Lung (tissue), 12 donors: ENCODE results near the gene ACVR2B. TPM values are rescaled to one million over a fixed set of nuclear protein-coding genes. Genes with fewer than 3 reads are reported as not detected.

ENCODE experiments used
- ATAC-seq: fragments of 200-7000 bp; cut with Tn5 transposase; one replicate; pipeline ENCODE4 v1.9.1; 2020; ENCODE audit warnings: moderate number of reproducible peaks; ENCODE audit not compliant: insufficient read depth, low FRiP score
- DNase-seq, 3 donors: peaks; one replicate each; pipeline ENCODE4 v3.0.0-alpha.2; 2013 to 2017
- H3K27ac ChIP-seq, 2 donors: one replicate each; pipeline ENCODE4 v1.5.1; 2013; ENCODE audit warnings: mild to moderate bottlenecking in 2 of 2, moderate library complexity in 2 of 2, control low read depth in 1 of 2, inconsistent platforms in 1 of 2, low read depth in 1 of 2, low read length in 1 of 2
- H3K27me3 ChIP-seq, 3 donors: one replicate each; pipeline ENCODE4 v1.5.1; 2013; ENCODE audit warnings: low read length in 2 of 3; ENCODE audit not compliant: control insufficient read depth in 3 of 3, insufficient read depth in 3 of 3
- H3K36me3 ChIP-seq, 4 donors: one replicate each; pipeline ENCODE4 v1.5.1; 2013; ENCODE audit warnings: low read length in 4 of 4, mild to moderate bottlenecking in 1 of 4, moderate library complexity in 1 of 4; ENCODE audit not compliant: control insufficient read depth in 4 of 4, insufficient read depth in 4 of 4
- H3K4me1 ChIP-seq, 5 donors: one replicate each; pipeline ENCODE4 v1.5.1; 2013; ENCODE audit warnings: low read length in 5 of 5, mild to moderate bottlenecking in 2 of 5, moderate library complexity in 1 of 5; ENCODE audit not compliant: control insufficient read depth in 5 of 5, insufficient read depth in 5 of 5
- H3K4me3 ChIP-seq: one replicate; pipeline ENCODE4 v1.5.1; 2013; ENCODE audit warnings: mild to moderate bottlenecking, control low read depth, moderate library complexity
- H3K9ac ChIP-seq, 2 donors: one replicate each; pipeline ENCODE4 v1.5.1; 2013; ENCODE audit warnings: low read length in 2 of 2, control low read depth in 1 of 2; ENCODE audit not compliant: insufficient read depth in 1 of 2
- H3K9me3 ChIP-seq, 4 donors: one replicate each; pipeline ENCODE4 v1.5.1; 2013; ENCODE audit warnings: low read length in 3 of 4, mild to moderate bottlenecking in 1 of 4, moderate library complexity in 1 of 4; ENCODE audit not compliant: control insufficient read depth in 4 of 4, insufficient read depth in 3 of 4
- CTCF ChIP-seq: IDR thresholded peaks from 2 replicates; pipeline ENCODE4 v1.5.1; 2012; ENCODE audit warnings: mild to moderate bottlenecking; ENCODE audit errors: control extremely low read depth, extremely low read depth
- WGBS, 2 donors: extraction: QIAGEN DNeasy Blood & Tissue Kit; methylation state at CpG; one replicate each; pipeline ENCODE4 v1.1.7; 2013; 5-methylcytosine and 5-hydroxymethylcytosine counted together
- polyA plus RNA-seq, 2 donors: library from polyadenylated mRNA; stranded (reverse); fragments of 200-250 nt; gene quantifications; one replicate each; pipeline ENCODE4 v1.2.1, GENCODE V29; 2013
- total RNA-seq, 2 donors: library from RNA; depleted of rRNA in 1 of 2; stranded (reverse); fragments of >200 nt in 1 of 2; gene quantifications; one replicate each; pipeline ENCODE4 v1.2.1, GENCODE V29; 2014 to 2021
- donor health status: control.
- donor health status: control.
- donor health status: Bipolar disorder and iron deficiency.
- donor health status: healthy.
- donor health status: DM: yes; HTN: yes; CAD: no.

ACVR2B gene
- total and polyA plus RNA-seq, 4 donors = 0.80 to 16.0 (median 3.5) TPM

- Histone ChIP-seq H3K9me3 (no peaks in the 10 kb centered on the region), H3K9ac (no peak overlapping the region), H3K4me3 (no peak overlapping the region), H3K4me1 (peaks cover 5 to 50% (median 19%) of the 10 kb centered on the region in 5 donors), H3K36me3 (no peaks in the 10 kb centered on the region), H3K27me3 (no peaks in the 10 kb centered on the region), H3K27ac (peak overlapping the region in 1 of 2 donors; percentile 5)
- ATAC-seq = no peak
- no peak for TF ChIP-seq CTCF
- WGBS, 2 donors = 76 to 83% methylated on average over 9 of the region's 9 CpGs
- no peak for DNase-seq
Measured at GRCh38 chr3:38457111-38458003, 3.7 kb downstream of the ACVR2B start.

GRCh38 chr3:38458796-38459498, 5.3 kb downstream of the ACVR2B start:
- Histone ChIP-seq H3K27me3 (no peaks in the 10 kb centered on the region), H3K9me3 (no peaks in the 10 kb centered on the region), H3K9ac (no peak overlapping the region), H3K27ac (peak overlapping the region in 1 of 2 donors; percentile 78), H3K4me1 (peaks cover 5 to 44% (median 19%) of the 10 kb centered on the region in 5 donors), H3K4me3 (no peak overlapping the region), H3K36me3 (no peaks in the 10 kb centered on the region)
- DNase-seq = peak; percentile 22 to 61 (median 47)
- 51 to 73% methylated on average over 13 of the region's 13 CpGs for WGBS, 2 donors
- peak; percentile 13 for ATAC-seq
- no peak for TF ChIP-seq CTCF

- H3K27ac ChIP-seq = peak overlapping the region; percentile 36 to 78
- H3K4me1 ChIP-seq = peaks cover 5 to 44% (median 19%) of the 10 kb centered on the region in 5 donors
- H3K27me3 ChIP-seq = no peaks in the 10 kb centered on the region
- ATAC-seq = no peak
- no peaks in the 10 kb centered on the region for H3K36me3 ChIP-seq
- no peak overlapping the region for H3K4me3 ChIP-seq
- H3K9ac ChIP-seq = no peak overlapping the region
- DNase-seq = no peak
- H3K9me3 ChIP-seq = no peaks in the 10 kb centered on the region
- TF ChIP-seq CTCF = no peak
- WGBS, 2 donors = 78 to 92% methylated on average over 10 of the region's 10 CpGs
Measured at GRCh38 chr3:38459499-38460048, 5.9 kb downstream of the ACVR2B start.
